Activated naive CD4-positive, alpha-beta T cell treated with anti-CD3 and anti-CD28 coated beads, Interleukin-2, amount 50 U/mL, for 16 hours (primary cell): ENCODE data around the gene PGGHG.
A peak's percentile ranks its signal among the peaks of the same experiment; 100 is the strongest.
"Not testable (repeated sequence)": the region's sequence is repeated elsewhere in the genome, so short reads cannot be mapped to it uniquely, and the experiment has no call there.

ENCODE experiments used
- DNase-seq: peaks from one replicate; pipeline ENCODE4 v3.0.0-alpha.2; 2020

The PGGHG gene

GRCh38 chr11:288478-289397 is at the start of gene PGGHG:
Gene PGGHG, plus strand, starts transcription at chr11:289126. Its CDS starts 691 bp downstream, at chr11:289817.
- no peak for DNase-seq

- DNase-seq = no peak
These were observed 48.6 kb upstream of the PGGHG start for GRCh38 chr11:240315-240714.

GRCh38 chr11:241634-242033 is 47.3 kb upstream of the PGGHG start:
- DNase-seq = no peak

- DNase-seq = no peak
These were observed 44.5 kb upstream of the PGGHG start for GRCh38 chr11:244376-244775.

- no peak for DNase-seq
These were observed 39.9 kb upstream of the PGGHG start for GRCh38 chr11:249062-249461.

- DNase-seq = no peak
These were observed 38.7 kb upstream of the PGGHG start for GRCh38 chr11:250274-250673.

GRCh38 chr11:250740-251299 is 38.1 kb upstream of the PGGHG start:
- DNase-seq = peak; percentile 78

- no peak for DNase-seq
These were observed 37.4 kb upstream of the PGGHG start for GRCh38 chr11:251550-251949.

- DNase-seq = no peak
These were observed 36.3 kb upstream of the PGGHG start for GRCh38 chr11:252666-253065.

- DNase-seq = no peak
These were observed 35.6 kb upstream of the PGGHG start for GRCh38 chr11:253160-253885.

GRCh38 chr11:253886-254270 is 35.0 kb upstream of the PGGHG start:
- DNase-seq = no peak

- DNase-seq = no peak
These were observed 33.8 kb upstream of the PGGHG start for GRCh38 chr11:255176-255575.

- DNase-seq = no peak
These were observed 33.1 kb upstream of the PGGHG start for GRCh38 chr11:255816-256215.

- no peak for DNase-seq
These were observed 31.8 kb upstream of the PGGHG start for GRCh38 chr11:256952-257737.

GRCh38 chr11:257766-258493 is 31.0 kb upstream of the PGGHG start:
- DNase-seq = no peak

GRCh38 chr11:259413-259812 is 29.5 kb upstream of the PGGHG start:
- DNase-seq = no peak

- no peak for DNase-seq
These were observed 27.3 kb upstream of the PGGHG start for GRCh38 chr11:261624-262023.

GRCh38 chr11:266676-267439 is 22.1 kb upstream of the PGGHG start:
- peak; percentile 40 for DNase-seq

- no peak for DNase-seq
These were observed 21.4 kb upstream of the PGGHG start for GRCh38 chr11:267491-267994.

- not testable (repeated sequence) for DNase-seq
These were observed 20.2 kb upstream of the PGGHG start for GRCh38 chr11:268716-269145.
